Common myeloid progenitor, CD34-positive (primary cell): Measurements from ENCODE around the gene MRPL58.

Experiments used
- CTCF ChIA-PET: fragments of 350-600 bp; sonication (Branson Sonifier 250); formaldehyde crosslinking; loops from one replicate; lab custom pipeline; 2021; ENCODE audit warnings: antibody characterized with exemption; lab: Charles Lee
- POLR2A ChIA-PET: fragments of 350-600 bp; sonication (Branson Sonifier 250); formaldehyde crosslinking; loops from one replicate; lab custom pipeline; 2021; ENCODE audit warnings: antibody characterized with exemption; lab: Charles Lee
- DNase-seq, 3 donors: peaks; one replicate each; pipeline versions ENCODE4 v3.0.0 to v3.0.0-alpha.2; 2013
- H3K27ac ChIP-seq, 2 experiments: 1 replicate in 1 of 2; 2 replicates in 1 of 2; pipeline ENCODE4 v1.7.0; 2013; ENCODE audit warnings: inconsistent platforms in 2 of 2, low read length in 2 of 2, mild to moderate bottlenecking in 2 of 2, low read depth in 1 of 2, moderate library complexity in 1 of 2; ENCODE audit not compliant: severe bottlenecking in 2 of 2, insufficient read depth in 1 of 2, poor library complexity in 1 of 2
- H3K27me3 ChIP-seq, 5 experiments: replicated peaks in 2 of 5; 1 replicate in 3 of 5; 2 replicates in 2 of 5; pipeline versions ENCODE4 v1.6.1 to v1.7.0; 2013; ENCODE audit warnings: low read length in 4 of 5, mild to moderate bottlenecking in 2 of 5, moderate library complexity in 2 of 5, inconsistent platforms in 1 of 5; ENCODE audit not compliant: insufficient read depth in 5 of 5, control insufficient read depth in 4 of 5
- H3K36me3 ChIP-seq, 4 experiments: 1 replicate in 2 of 4; 2 replicates in 2 of 4; pipeline versions ENCODE4 v1.6.1 to v1.7.0; 2013; ENCODE audit warnings: low read length in 3 of 4, control low read depth in 1 of 4, mild to moderate bottlenecking in 1 of 4; ENCODE audit not compliant: control insufficient read depth in 4 of 4, insufficient read depth in 4 of 4
- H3K4me1 ChIP-seq, 4 experiments: 1 replicate in 3 of 4; 2 replicates in 1 of 4; pipeline versions ENCODE4 v1.6.1 to v1.7.1; 2013; ENCODE audit warnings: low read length in 3 of 4, mild to moderate bottlenecking in 3 of 4, control low read depth in 1 of 4, inconsistent platforms in 1 of 4, moderate library complexity in 1 of 4; ENCODE audit not compliant: control insufficient read depth in 4 of 4, insufficient read depth in 4 of 4; ENCODE audit errors: control extremely low read depth in 1 of 4
- H3K4me3 ChIP-seq, 7 experiments: 1 replicate in 4 of 7; 2 replicates in 3 of 7; pipeline versions ENCODE4 v1.5.1 to v1.7.0; 2013; ENCODE audit warnings: mild to moderate bottlenecking in 7 of 7, low read length in 6 of 7, moderate library complexity in 6 of 7, inconsistent platforms in 2 of 7, low read depth in 2 of 7, control low read depth in 1 of 7; ENCODE audit not compliant: insufficient read depth in 4 of 7, control insufficient read depth in 1 of 7; ENCODE audit errors: extremely low read depth in 1 of 7
- H3K9me3 ChIP-seq, 5 experiments: 1 replicate in 4 of 5; 2 replicates in 1 of 5; pipeline versions ENCODE4 v1.6.1 to v1.7.1; 2013; ENCODE audit warnings: low read length in 4 of 5, mild to moderate bottlenecking in 2 of 5, inconsistent platforms in 1 of 5, low read depth in 1 of 5, moderate library complexity in 1 of 5; ENCODE audit not compliant: control insufficient read depth in 4 of 5, insufficient read depth in 2 of 5; ENCODE audit errors: control extremely low read depth in 1 of 5
- WGBS: methylation state at CpG from one replicate; pipeline ENCODE4 v1.1.5; 2013; ENCODE audit not compliant: insufficient coverage; 5-methylcytosine and 5-hydroxymethylcytosine counted together

MRPL58 gene

DNA sequence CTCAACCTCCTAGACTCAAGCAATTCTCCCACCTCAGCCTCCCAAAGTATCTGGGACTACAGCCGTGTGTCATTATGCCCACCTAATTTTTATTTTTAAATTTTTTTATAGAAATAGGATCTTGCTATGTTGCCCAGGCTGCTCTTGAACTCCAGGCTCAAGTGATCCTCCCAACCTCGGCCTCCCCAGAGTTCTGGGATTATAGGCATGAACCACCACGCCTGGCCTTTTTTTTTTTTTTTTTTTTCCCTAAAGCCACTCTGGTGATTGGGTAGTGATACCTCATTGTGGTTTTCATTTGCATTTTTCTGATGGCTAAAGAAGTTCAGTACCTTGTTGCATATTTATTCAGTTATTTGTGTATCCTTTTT lies 26.3 kb upstream of the MRPL58 start:
- no CpG with 5 or more reads among the region's 3 CpGs for WGBS
- ChIA-PET CTCF (interaction anchor here (1.6 kb wide), 1 partner anchor 24 kb away, joined by 7 read pairs; no protein-coding TSS in a partner anchor), POLR2A (no interaction called here)
- Histone ChIP-seq H3K4me3 (no peak overlapping the region), H3K4me1 (peaks cover 3 to 35% (median 33%) of the 10 kb centered on the region in 4 experiments), H3K36me3 (no peaks in the 10 kb centered on the region), H3K27me3 (peaks cover 2 to 36% (median 11%) of the 10 kb centered on the region in 5 experiments), H3K9me3 (no peaks in the 10 kb centered on the region), H3K27ac (no peak overlapping the region)
- no peak for DNase-seq

- Histone ChIP-seq H3K4me1 (peaks cover 0 to 23% (median 22%) of the 10 kb centered on the region in 4 experiments), H3K9me3 (no peaks in the 10 kb centered on the region), H3K36me3 (no peaks in the 10 kb centered on the region), H3K27ac (no peak within 1 kb of the TSS), H3K4me3 (peak within 1 kb of the TSS; percentile 49 to 83 (median 62)), H3K27me3 (peaks cover 0 to 28% (median 7%) of the 10 kb centered on the region in 5 experiments)
- peak; percentile 92 to 94 (median 93) for DNase-seq
- ChIA-PET POLR2A (interaction anchor here (0.8 to 2.0 kb wide), 2 partner anchors 16 to 25 kb away, joined by 3 to 13 read pairs; partner anchors contain the start of gene MRPL58), CTCF (interaction anchor here (0.7 to 4.7 kb wide), 11 partner anchors 11 to 67 kb away, joined by 3 to 21 read pairs (median 6); partner anchors contain the start of gene MRPL58)
- WGBS = 0% methylated on average over 50 of the region's 51 CpGs
Observed at GRCh38 chr17:74987418-74987908, 25.0 kb upstream of the MRPL58 start, which contains the start of gene CDR2L. Gene CDR2L (plus strand): TSS chr17:74987632. CDS start chr17:74988044, 412 bp downstream.

- Histone ChIP-seq H3K9me3 (no peaks in the 10 kb centered on the region), H3K4me1 (peaks cover 0 to 20% (median 19%) of the 10 kb centered on the region in 4 experiments), H3K4me3 (peak overlapping the region; percentile 49 to 83 (median 62)), H3K27ac (no peak overlapping the region), H3K27me3 (peaks cover 0 to 26% (median 5%) of the 10 kb centered on the region in 5 experiments), H3K36me3 (no peaks in the 10 kb centered on the region)
- whole genome bisulfite sequencing = under 1% methylated on average over 62 of the region's 76 CpGs
- peak in 2 of 3 donors; percentile 51 to 64 for DNase-seq
- ChIA-PET CTCF (interaction anchor here (0.7 to 4.7 kb wide), 12 partner anchors 10 to 66 kb away, joined by 3 to 21 read pairs (median 6); partner anchors contain the start of gene MRPL58), POLR2A (interaction anchor here (0.6 to 2.0 kb wide), 2 partner anchors 24 to 1257 kb away, joined by 3 to 13 read pairs; partner anchors contain the start of gene MRPL58)
Observed at GRCh38 chr17:74987909-74988711, 24.4 kb upstream of the MRPL58 start.

- no peaks in the 10 kb centered on the region for H3K36me3 ChIP-seq
- H3K9me3 ChIP-seq = no peaks in the 10 kb centered on the region
- H3K27me3 ChIP-seq = peaks cover 0 to 21% (median 2%) of the 10 kb centered on the region in 5 experiments
- ChIA-PET POLR2A (interaction anchor here (0.6 kb wide), 1 partner anchor 237 kb away, joined by 3 read pairs; no protein-coding TSS in a partner anchor), CTCF (interaction anchor here (0.9 to 4.7 kb wide), 7 partner anchors 11 to 29 kb away, joined by 3 to 21 read pairs (median 5); partner anchors contain the start of gene MRPL58)
- WGBS = 100% methylated on average over 6 of the region's 10 CpGs
- no peak overlapping the region for H3K4me3 ChIP-seq
- H3K4me1 ChIP-seq = peaks cover 0 to 20% (median 19%) of the 10 kb centered on the region in 4 experiments
- H3K27ac ChIP-seq = no peak overlapping the region
- DNase-seq = no peak
Observed at GRCh38 chr17:74990581-74991105, 21.8 kb upstream of the MRPL58 start.

- no peak overlapping the region for H3K27ac ChIP-seq
- H3K27me3 ChIP-seq = peaks cover 0 to 22% (median 2%) of the 10 kb centered on the region in 5 experiments
- WGBS = 70% methylated on average over 2 of the region's 2 CpGs
- DNase-seq = no peak
- peaks cover 0 to 14% (median 13%) of the 10 kb centered on the region in 4 experiments for H3K4me1 ChIP-seq
- H3K4me3 ChIP-seq = no peak overlapping the region
- ChIA-PET CTCF (interaction anchor here (0.9 to 2.3 kb wide), 4 partner anchors 15 to 30 kb away, joined by 3 to 7 read pairs (median 4); partner anchors contain the start of gene MRPL58), POLR2A (no interaction called here)
- no peaks in the 10 kb centered on the region for H3K9me3 ChIP-seq
- no peaks in the 10 kb centered on the region for H3K36me3 ChIP-seq
Observed at GRCh38 chr17:74992223-74992622, 20.2 kb upstream of the MRPL58 start.

DNA sequence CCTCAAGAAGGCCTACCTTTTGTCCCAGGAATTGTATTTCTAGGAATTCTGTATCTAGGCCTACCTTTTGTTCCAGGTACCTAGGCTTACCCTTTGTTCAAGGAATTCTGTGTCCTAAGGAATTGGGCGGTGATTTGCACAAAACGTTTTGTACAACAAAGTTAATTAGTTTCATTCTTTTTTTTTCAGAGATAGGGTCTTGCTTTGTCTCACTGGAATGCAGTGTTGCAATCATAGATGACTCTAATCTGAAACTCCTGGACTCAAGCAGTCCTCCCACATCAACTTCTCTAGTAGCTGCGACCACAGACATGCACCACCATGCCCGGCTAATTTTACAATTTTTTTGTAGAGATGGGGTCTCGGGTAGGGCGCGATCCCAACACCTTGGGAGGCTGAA lies 18.0 kb upstream of the MRPL58 start:
- Histone ChIP-seq H3K27me3 (peaks cover 0 to 12% (median 0%) of the 10 kb centered on the region in 5 experiments), H3K36me3 (no peaks in the 10 kb centered on the region), H3K4me3 (no peak overlapping the region), H3K27ac (no peak overlapping the region), H3K9me3 (no peaks in the 10 kb centered on the region), H3K4me1 (no peaks in the 10 kb centered on the region)
- ChIA-PET POLR2A (interaction anchor here (0.6 to 0.7 kb wide), 2 partner anchors 20 to 22 kb away, joined by 3 to 4 read pairs; partner anchors contain the start of gene HID1), CTCF (interaction anchor here (0.6 to 2.3 kb wide), 3 partner anchors 18 to 1054 kb away, joined by 3 to 12 read pairs (median 5); partner anchors contain the start of gene MRPL58)
- WGBS = 98% methylated on average over 4 of the region's 7 CpGs
- DNase-seq = no peak
